HG02970 (cell line): ENCODE results near the gene CNTFR.

ENCODE experiments used
- ATAC-seq: cut with Tn5 transposase; IDR thresholded peaks from one replicate; pipeline ENCODE4 v1.9.1; 2021; ENCODE audit warnings: mild to moderate bottlenecking, moderate library complexity, moderate number of reproducible peaks; ENCODE audit not compliant: unreplicated experiment, low FRiP score

Gene CNTFR

DNA sequence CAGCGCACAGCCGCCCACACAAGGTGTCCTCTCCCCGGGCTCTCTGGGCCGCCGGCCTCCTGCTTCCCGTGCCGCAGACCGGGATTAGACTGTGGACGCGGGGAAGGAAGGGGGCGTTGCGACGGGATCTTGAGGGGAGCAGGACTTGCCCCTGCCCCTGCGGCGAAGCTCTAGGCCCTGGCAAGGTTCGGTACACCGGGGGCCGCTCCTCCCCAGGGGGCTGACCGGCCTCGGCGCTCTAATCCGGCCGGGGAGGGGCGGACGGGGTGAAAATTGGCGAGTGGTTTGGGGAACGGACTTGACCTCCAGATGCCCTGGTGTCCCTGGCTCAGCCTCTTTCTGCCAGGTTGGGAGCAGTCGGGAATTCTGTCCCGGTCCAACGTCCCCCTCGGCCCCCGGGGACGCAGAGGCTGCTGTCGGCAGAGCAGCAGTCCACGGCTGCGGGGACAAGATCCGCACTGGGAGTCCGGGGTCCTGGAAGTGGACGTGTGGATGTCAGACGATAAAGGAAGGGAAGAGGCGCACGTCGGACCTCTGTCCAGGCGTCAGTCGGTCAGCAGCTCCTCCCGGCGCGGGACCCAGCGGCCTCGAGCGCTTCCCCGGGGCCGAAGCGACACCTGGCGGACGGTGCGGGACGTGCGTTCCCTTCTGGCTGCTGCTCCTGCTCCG is 1.9 kb upstream of the CNTFR start:
- no peak for ATAC-seq

- ATAC-seq, result no peak
These were observed 1.1 kb upstream of the CNTFR start for GRCh38 chr9:34590381-34591247.

- ATAC-seq, result no peak
These were observed 571 bp downstream of the CNTFR start for GRCh38 chr9:34588671-34589635.

DNA sequence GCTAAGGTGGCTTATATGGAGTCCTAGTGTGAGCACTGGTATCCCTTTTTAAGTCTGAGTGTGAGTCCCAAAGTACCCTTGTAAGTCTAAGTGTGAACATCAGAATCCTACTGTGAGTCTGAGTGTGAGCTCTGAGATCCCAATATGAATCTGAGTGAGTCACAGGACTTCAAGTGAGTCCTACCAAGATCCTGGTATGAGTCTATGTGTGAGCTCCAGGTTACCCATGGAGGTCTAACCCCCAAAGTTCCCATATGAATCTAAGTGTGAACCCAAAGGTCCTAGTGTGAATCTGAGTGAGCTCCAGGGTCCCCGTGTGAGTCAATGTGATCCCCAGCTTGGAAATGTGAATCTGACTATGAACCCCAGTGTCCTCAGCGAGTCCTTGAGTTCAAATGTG is 2.3 kb downstream of the CNTFR start:
- ATAC-seq, result no peak

DNA sequence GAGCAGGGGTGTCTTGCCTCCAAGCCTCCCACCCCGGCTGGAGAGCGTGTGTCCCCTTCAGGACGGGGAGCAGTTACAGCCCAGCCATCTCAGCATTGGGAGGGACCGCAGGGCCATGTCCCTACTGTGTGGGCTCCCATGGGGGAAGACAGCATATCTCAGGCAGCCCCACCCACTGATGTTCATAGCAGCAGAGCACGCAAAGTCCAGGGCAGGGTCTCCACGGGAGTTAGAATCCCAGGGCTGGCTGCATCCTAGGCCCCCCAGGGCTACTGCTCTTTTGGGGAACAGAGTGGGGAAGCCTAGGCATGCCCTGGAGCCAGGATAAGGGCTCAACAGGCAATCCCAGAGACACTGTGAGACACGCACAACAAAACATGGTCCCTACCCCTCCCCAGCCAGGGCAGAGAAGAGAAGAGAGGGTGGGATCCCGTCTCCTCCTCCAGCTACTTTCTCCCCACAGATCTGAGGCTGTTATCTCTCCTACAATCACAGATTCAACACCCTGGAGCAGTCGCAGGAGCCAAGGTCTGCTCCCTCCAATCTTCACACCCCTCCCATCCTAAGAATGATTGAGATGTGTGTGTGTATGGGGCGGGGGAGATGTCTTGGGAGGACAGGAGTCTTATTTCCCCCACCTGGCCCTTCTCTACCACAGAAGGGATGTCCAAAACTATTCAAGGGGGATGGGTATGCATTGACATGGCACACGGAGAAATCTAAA is 3.4 kb downstream of the CNTFR start:
- ATAC-seq, result no peak

DNA sequence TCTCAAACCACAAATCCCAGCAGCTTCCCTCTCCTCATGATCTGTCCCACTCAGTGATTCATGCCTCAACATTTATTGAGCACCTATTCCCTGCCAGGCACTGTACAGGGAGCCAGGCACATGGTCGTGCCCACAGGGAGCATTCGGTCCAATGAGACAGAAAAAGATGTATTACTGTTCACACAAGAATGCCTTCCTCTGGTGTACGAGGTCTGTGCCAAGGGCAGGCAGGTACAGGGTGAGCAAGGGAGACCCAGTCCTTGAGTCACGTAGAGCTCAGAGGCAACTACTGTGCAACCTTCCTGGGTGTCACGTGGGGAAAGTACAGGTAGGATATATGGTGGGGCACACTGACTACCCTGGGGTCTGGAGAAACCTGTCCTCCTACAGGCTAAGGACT is 4.6 kb downstream of the CNTFR start:
- ATAC-seq, result no peak

GRCh38 chr9:34582787-34583186 is 6.7 kb downstream of the CNTFR start:
- ATAC-seq, result no peak

- no peak for ATAC-seq
These were observed 8.2 kb downstream of the CNTFR start for GRCh38 chr9:34581318-34581717.

DNA sequence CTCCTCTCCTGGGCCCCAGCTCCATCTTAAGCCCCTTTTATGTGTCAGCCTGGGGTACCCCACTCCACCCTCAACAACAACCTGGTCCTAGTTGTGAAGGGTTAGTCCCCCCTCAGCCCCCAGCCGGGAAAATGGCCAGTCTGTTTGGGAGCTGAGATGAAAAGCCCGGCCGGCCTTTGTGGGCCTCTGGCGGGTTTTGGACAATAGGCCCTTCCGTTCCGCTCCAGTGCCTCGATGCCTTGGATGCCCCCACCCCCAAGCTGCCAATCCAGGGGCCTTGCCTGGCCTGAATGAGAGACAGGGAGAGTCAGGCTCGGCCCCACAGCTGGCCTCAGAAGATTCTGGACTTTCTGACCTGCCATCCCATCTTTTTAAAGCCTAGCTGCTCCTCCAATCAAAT is 9.2 kb downstream of the CNTFR start:
- no peak for ATAC-seq

DNA sequence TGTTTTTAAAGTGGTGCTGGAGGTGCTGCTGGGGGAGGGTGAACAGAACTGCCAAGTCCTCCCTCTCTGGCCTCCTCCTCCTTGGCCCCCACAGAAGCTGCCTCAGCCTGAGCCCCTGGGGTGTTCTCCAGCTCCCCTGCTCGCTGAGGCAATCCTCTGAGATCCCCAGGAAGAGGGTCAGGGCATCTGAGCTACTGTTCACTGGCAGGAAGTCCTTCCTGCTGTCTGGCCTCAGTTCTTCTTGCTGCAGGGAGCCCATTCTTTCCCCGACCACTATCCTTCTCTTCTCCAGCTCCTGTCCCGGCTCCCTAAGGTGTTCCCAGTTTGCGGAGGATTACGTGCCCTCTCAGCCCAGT is 9.7 kb downstream of the CNTFR start:
- no peak for ATAC-seq

DNA sequence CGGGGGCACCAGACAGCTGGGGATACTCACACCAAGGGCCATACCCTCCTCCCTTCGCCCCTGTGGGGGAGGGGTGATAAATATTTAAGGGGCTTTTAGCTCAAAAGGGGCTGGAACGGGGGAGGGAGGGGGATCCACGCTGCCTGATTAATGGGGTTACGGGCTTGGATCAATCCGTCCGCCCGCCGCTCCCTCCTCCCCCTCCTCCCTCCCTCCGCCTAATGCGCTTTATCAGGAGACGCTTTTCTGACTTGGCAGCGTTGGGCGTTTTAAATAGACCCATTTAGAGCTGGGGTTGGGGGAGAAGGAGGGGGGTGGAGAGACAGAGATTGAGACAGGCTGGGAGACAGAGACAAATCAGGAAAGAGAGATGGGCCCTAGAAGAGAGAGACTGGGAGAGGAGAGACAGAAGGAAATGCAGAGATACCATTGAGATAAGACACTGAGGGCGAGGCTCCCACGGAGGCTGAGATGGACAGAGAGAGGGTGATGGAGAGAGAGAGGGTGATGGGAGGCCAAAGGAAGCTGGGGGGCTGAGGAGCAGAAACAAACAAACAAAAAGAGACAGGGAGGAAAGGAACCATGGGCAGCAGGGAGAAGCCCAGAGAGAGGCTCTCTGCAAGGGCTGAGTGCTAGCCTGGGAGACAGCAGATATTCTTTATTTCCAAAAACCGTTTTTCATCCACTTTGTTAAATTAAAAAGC is 10.3 kb downstream of the CNTFR start:
- ATAC-seq, result no peak

GRCh38 chr9:34578241-34579103 is 11.1 kb downstream of the CNTFR start:
- ATAC-seq, result no peak

DNA sequence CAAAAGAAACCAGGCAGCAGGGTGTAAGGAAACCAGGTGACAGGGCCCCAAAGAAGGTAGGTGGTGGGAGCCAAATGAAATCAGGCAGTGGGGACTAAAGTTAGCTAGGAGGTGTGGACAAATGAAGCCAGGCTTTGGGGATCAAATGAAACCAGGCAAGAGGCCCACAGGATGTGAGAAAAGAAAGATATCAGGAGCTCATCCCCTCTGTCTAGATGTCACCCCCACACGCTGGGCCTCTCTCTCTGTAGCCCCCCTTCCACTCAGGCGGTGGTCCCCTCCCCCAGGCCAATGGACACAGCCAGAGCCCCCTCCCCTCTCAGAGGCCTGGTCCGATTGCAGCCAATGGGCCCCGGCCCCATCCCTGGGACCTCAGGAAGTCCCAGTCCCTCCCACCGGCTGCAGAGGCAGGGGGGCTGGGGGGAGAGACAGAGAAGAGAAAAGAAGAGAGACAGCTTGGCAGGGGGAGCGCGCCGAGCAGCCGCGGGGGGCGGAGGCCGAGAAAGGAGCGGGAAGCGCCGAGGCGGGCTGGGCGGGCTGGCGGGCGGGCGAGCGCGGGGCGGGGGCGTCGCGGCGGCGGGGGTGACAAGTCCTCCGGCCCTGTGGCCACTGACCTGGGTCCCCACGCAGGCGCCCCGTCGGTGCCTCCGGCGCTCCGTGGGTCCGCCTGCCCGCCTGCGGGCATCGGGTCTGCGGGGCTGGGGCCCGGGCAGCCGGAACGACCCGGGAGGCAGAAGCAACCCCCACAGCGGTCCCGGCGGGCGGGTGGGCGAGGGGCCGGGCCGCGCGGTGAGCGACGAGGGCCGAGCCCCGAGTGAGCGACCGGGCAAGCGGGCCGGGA is 11.9 kb downstream of the CNTFR start:
- no peak for ATAC-seq

DNA sequence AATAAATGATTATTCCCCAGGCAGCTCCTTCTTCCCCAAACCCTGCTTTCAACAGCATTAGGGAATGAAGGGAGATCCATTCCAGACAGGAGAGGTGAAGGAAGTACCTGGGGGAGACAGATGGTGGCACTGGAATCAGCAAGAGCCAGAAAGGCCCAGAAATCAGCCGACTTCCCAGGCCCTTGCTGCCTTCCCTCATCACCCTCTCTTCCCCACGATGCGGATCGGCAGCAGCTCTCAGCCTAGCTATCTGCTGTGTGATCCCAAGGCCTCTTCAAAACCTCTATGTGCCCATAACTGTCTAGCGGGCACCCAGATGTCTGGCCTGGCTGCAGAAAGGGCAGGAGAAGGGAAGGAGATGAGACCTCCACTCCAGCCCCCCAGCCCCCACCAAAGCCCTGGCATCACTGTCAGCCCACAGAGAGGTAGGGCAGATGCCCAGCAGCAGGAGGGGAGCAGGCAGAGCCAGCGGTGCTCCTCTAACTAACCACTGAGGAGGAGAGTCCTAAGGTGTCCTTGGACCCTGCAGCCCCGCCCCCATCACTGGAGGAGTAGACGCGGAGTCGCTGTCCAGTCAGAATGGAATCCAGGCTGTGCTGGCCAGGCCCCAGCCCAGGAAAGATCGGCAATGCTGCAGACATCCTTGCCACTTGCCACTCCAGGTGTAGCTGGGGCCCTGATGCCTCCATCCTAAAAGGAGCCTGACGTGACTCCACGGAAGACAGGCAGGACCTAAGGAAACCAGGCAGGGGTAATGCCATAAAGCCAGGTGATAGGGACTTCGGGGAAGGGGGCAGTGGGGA is 12.7 kb downstream of the CNTFR start:
- ATAC-seq, result no peak

DNA sequence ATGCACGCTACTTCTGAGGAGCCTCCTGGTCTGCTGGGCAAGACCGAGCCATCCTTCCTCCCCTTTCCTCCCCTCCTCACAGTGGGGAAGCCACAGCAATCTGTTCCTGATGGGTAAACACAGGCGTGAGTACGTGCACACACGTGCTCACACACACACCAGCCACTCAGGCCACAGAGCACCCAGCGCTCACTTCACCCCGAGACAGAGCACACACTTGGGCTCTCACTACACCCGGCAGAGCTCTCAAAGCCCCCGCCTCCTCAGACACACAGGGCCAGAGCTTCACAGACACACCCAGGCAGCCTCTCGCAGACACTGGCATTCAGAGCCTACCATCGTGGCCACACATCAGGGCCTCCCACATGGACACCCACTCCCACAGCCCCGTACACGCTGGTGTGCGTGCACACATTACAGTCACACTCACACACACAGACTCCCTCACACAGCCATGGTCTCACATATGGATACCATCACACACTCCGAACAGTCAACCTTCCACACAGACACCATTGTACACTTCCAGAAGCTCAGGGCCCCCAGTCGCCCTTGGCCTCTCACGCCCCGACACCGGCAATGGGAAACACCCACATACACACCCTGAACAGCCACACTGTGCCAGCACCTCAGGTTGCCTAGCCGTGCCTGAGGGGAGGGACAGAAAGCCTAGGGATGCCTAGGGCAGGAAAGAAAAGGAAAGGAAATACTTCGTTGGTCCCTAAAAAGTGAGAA is 13.5 kb downstream of the CNTFR start:
- no peak for ATAC-seq

GRCh38 chr9:34575241-34575640 is 14.3 kb downstream of the CNTFR start:
- no peak for ATAC-seq
